HG03103 (cell line): ENCODE results near the gene CLEC3B.

Experiments
- ATAC-seq: cut with Tn5 transposase; IDR thresholded peaks from one replicate; pipeline ENCODE4 v1.9.1; 2021; ENCODE audit warnings: low read depth; ENCODE audit not compliant: unreplicated experiment

The CLEC3B gene

GRCh38 chr3:45002720-45003119 is 23.4 kb upstream of the CLEC3B start:
- no peak for ATAC-seq

- no peak for ATAC-seq
These were observed 22.7 kb upstream of the CLEC3B start for GRCh38 chr3:45003406-45003805.

GRCh38 chr3:45003859-45004258 is 22.2 kb upstream of the CLEC3B start:
- no peak for ATAC-seq

DNA sequence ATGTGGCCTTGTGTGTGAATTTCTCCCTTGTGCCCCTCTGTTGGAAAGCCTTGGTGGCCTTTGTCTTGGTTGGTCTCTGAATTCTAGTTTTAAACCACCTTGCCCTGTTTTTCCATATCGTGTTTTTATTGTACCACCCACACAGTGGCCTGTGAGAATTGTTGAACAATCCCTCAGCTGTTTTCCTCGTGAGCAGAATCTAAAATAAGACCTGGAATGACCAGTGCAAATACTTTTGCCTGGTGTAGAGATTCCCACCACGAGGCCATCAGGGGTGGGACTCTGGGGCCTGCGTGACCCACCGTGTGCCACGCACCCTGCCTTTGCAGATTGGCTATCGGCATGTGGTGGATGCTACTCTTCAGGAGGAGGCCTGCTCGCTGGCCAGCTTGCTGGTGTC is 19.0 kb upstream of the CLEC3B start:
- ATAC-seq, result no peak

GRCh38 chr3:45008117-45008516 is 18.0 kb upstream of the CLEC3B start:
- no peak for ATAC-seq

- no peak for ATAC-seq
These were observed 16.2 kb upstream of the CLEC3B start for GRCh38 chr3:45009868-45010267.

DNA sequence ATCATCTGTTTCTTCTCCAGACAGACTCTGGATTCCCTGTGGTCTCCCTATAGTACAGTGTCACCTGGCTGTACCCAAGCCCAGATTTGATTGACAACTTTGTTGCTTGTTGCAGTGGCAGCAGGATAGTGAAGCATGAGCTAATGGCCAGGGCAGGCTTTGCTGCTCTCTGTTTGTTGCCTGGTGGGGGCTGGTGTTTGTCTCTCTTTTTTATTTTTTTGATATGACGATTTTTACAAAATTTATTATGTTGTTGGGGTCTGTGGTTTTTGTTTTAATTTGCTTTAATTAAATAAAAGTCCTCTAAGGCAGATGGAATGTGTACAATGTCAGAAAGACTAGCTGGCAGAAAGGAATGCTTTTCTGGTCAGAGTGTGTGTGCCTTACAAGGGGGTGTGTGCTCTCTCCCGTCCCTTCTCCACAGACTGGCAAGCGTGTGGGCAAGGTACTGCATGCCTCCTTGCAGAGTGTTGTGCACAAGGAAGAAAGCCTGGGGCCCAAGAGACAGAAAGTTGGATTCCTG is 15.2 kb upstream of the CLEC3B start:
- ATAC-seq, result no peak

- ATAC-seq, result no peak
These were observed 14.2 kb upstream of the CLEC3B start for GRCh38 chr3:45011756-45012508.

- ATAC-seq, result no peak
These were observed 13.5 kb upstream of the CLEC3B start for GRCh38 chr3:45012577-45012976.

DNA sequence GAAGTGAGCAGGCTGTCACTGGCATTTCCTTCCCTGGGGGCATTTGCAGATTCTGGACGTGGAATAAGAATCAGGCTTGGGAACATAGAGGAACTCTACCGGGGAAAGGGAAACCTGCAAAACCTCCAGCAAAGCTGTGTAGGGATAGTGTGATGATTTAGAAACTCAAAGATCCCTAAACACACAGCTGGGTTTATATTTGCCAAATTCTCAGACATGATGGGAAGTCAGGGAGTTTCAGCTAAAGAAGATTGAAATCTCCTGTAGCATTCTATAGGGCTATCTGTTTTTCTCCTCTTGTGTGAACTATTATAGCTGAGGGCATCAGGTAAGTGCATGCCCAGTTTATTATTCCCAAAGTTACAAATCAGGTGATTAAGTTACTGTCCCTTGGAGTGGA is 9.2 kb upstream of the CLEC3B start:
- no peak for ATAC-seq

DNA sequence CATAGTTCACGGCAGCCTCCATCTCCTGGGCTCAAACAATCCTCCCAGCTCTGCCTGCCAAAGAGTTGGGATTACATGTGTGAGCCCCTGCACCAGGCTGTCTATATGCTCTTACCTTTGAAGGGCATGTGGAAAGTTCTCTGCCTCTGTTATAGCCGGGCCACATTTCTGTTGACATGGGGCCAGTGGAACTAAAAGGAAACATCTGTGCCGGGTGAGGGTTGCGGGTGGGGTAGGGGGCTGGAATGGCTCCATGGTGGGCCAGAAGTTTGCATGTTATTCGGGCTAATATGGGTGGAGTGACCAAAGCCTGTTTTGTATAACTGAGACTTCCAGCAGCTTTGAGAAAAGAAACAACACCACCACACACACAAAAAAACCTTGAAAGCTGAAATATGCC is 8.3 kb upstream of the CLEC3B start:
- ATAC-seq, result no peak

DNA sequence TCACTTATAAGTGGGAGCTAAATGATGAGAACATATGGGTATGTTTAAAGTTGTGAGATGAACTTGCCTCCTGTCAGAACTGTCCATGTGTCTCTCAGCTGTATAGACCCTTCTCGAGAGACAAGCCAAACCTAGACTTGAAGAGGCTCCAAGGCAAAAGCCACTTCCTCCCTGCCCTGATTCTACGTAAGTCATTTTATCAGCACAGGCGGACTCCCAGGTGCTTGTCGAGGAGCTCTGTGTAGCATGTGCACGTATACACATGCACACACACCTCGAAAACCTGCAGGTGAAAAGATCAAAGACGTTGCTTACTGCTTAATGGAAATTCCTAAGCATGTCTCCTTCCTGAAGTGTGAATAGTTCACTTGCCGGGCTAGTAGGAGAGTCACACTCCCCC is 5.6 kb upstream of the CLEC3B start:
- no peak for ATAC-seq

DNA sequence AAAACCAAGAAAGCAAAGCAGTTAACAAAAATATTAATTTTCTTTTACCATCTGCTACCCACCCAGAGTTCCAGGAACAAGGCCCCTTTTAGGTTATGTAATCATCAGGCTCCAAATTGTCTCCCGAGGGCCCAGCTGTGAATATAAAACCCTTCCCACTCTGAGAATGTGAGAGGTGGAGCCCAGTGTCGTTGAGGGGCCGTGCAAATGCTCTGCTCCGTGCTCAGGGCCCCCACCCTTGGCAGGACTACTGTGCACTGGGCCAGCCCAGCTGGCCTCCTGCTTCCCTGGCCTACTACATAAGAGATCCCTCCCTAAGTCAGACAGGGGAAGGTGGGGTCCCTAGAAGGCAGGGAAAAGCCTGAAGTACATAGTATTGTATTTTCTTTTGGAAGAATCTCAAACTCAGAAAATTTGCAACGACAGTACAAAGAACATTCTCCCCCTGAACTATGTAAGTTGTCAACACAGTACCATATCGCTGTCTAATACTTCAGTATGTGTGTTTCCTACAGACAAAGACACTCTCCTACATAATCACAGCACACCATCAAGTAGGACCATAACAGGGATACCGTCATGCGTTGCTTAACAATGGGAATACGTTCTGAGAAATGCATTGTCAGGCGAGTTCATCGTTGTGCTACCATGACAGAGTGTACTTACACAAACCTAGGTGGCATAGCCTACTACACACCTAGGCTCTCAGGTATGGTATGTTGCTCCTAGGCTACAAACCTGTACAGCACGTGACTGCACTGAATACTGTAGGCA is 4.4 kb upstream of the CLEC3B start:
- no peak for ATAC-seq

DNA sequence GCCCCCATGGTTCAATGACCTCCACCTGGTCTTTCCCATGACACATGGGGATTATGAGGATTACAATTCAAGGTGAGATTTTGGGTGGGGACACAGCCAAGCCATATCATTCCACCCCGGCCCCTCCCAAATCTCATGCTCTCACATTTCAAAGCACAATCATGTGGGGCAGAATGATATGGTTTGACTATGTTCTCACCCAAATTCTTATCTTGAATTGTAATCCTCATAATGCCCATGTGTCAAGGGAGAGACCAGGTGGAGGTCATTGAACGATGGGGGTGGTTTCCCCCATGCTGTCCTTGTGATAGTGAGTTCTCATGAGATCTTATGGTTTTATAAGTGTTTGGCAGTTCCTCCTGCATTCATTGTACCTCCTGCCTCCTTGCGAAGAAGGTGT is 2.4 kb upstream of the CLEC3B start:
- no peak for ATAC-seq

DNA sequence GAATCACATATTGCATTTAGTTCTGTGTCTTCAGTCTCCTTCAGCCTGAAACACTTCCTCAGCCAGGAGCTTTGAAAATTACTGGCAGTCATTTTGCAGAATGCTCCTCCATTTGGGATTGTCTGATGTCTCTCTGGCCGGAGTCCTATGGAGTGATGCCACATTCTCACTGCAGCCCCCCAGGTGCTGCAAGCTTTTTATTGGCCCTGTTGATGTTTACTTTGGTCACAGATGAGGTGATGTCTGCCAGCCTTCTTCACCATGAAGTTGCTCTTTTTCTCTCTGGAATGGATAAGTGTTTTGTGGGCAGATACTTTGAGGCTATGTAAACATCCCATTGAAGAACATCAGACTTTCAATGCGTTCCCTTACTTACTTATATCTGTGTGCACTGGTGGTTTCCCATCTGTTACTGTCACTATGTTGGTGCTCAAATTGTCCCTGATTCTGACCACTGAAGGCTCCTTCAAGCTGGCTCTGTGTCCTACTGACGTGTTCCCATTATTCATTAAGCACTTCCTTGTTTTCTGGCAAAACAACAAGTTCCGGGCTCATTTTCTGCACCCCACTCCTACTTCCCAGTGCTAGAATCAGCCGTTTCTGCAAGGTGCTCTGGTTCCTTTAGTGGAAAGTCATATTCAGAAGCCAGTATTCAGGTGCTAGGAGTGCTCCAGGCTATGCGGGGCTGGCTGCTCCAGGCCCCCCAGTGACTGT is 1.4 kb upstream of the CLEC3B start:
- ATAC-seq, result no peak

DNA sequence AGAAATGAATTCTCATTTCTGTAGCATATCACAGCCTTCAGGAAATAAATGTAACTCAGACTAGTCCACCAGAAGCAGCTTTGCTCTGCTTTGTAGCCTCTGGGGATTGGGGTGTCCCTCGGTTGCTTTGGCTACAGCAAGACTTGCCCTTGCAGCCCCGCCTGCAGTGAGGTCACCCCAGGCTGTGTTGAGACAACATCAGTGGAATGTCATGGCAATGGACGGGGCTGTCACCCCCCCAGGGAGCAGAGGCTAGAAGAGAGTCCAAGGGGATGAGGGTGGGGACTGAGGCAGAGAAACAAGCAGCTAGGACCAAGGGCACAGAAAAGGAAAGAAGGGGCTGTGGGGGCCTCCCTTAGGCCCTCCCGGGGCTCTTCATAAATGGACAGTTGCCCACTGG is 854 bp downstream of the CLEC3B start:
- ATAC-seq, result no peak

DNA sequence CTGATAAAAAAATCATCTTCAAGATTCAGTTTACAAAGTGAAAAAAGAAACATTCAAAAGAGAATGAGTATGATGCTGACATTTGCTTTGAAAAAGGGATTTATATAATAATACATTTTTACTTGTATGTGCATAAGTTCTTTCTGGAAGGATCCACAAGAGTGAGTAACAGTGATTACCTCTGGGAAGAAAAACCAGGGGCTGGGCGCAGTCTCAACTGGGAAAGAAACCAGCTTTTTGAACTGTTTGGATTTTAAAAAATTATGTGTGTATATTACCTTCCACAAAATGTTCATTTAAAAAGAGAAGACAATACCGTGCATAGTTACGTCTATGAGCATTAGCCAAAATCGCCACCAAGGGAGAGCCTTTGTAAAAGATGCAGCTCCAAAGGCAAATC is 1.3 kb downstream of the CLEC3B start:
- no peak for ATAC-seq

GRCh38 chr3:45029216-45029615 is 3.1 kb downstream of the CLEC3B start:
- ATAC-seq, result no peak

DNA sequence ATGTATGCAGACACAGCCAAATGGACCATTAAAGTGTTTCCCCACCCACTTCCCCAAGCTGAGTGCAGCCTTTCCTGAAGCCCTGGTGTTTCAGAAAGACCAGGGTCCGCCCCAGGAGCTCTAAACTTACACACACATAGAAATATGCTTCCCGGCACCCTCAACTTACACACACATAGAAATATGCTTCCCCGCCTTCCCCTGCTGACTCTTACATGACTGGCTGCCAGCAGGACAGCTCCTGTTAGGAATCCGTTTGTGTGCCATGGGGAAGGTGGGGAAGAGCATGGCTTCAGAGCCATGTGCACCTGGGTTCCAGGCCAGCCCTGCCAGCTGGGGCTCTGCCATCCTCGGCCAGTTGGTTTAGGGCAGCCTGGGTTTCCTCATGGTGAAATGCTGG is 3.6 kb downstream of the CLEC3B start:
- no peak for ATAC-seq

DNA sequence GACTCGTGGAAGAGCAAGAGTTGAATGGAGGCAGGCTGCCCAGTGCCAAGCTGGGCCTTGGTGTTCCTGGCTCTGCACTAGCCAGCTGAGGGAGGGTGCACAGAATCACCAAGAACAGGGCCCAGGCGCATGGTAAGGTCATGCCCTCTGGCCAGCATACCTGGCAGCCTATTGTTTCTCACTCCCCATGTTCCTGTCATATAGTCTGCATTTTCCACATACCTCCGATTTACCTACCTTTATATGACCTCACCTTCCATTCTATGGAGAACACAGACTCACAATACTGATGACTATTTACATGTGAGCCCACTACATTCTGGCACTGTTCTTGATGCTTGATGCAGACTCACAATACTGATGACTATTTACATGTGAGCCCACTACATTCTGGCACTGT is 5.4 kb downstream of the CLEC3B start:
- ATAC-seq, result no peak

GRCh38 chr3:45032113-45032512 is 6.0 kb downstream of the CLEC3B start:
- no peak for ATAC-seq
